ENCODE results near the gene SH2D1B.
A peak's percentile ranks its signal among the peaks of the same experiment; 100 is the strongest.

DNA sequence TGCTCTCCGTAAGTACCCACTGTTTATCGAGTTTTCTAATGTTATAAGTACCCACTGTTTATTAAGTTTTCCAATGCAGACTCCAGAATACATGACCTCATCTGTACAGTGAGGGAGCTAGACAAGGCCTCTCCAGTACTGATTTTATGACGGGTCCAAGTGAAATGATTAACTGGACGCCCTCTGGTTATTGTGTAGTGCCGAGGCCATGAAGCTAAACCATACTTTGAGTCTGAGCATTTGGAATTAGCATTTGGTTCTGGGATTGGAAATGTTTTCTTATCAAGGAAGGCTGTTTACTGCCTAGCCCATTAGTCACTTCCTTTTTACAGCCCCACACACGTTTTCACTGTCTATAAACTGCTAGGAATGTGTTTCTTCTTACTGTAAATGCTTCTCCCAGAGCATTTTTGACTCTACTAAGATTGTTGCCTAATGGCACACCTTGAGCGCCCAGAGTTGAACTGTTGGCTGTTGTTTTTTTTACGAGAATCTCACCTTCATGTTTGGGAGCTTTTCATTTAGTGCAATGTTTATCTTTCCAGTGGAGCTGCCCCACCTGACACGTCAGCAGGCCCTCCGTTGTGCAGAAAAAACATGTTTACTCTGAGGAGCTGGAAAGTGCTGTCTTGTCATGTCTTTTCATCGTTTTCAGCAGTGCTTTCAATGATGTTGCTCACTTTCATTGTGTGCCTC is 62.2 kb downstream of the SH2D1B start:
- TF ChIP-seq, protein P1, sequence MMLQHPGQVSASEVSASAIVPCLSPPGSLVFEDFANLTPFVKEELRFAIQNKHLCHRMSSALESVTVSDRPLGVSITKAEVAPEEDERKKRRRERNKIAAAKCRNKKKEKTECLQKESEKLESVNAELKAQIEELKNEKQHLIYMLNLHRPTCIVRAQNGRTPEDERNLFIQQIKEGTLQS (IDR thresholded peaks at IDR 0.05), result no peak
- TF ChIP-seq, protein P2, sequence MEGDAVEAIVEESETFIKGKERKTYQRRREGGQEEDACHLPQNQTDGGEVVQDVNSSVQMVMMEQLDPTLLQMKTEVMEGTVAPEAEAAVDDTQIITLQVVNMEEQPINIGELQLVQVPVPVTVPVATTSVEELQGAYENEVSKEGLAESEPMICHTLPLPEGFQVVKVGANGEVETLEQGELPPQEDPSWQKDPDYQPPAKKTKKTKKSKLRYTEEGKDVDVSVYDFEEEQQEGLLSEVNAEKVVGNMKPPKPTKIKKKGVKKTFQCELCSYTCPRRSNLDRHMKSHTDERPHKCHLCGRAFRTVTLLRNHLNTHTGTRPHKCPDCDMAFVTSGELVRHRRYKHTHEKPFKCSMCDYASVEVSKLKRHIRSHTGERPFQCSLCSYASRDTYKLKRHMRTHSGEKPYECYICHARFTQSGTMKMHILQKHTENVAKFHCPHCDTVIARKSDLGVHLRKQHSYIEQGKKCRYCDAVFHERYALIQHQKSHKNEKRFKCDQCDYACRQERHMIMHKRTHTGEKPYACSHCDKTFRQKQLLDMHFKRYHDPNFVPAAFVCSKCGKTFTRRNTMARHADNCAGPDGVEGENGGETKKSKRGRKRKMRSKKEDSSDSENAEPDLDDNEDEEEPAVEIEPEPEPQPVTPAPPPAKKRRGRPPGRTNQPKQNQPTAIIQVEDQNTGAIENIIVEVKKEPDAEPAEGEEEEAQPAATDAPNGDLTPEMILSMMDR (IDR thresholded peaks at IDR 0.05; ENCODE audit: low read depth, low read length, missing input control), result no peak
- TF ChIP-seq YY1 (IDR thresholded peaks at IDR 0.05) (peak; percentile 22), RAD21 (IDR thresholded peaks at IDR 0.05) (peak in 1 of 2 donors; percentile 26), GABPA (IDR thresholded peaks at IDR 0.05 in 1 of 2, conservative IDR thresholded peaks at IDR 0.05 in 1 of 2) (no peak), JUND (IDR thresholded peaks at IDR 0.05) (peak in 1 of 2 donors; percentile 39), TAF1 (conservative IDR thresholded peaks at IDR 0.05) (no peak), RXRA (IDR thresholded peaks at IDR 0.05) (peak; percentile 28 to 57), EGR1 (IDR thresholded peaks at IDR 0.05; ENCODE audit: low read depth in 2 of 2) (peak in 1 of 2 donors; percentile 37)
- TF ChIP-seq, protein P3, sequence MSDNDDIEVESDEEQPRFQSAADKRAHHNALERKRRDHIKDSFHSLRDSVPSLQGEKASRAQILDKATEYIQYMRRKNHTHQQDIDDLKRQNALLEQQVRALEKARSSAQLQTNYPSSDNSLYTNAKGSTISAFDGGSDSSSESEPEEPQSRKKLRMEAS (IDR thresholded peaks at IDR 0.05), result no peak
- TF ChIP-seq, protein P4, sequence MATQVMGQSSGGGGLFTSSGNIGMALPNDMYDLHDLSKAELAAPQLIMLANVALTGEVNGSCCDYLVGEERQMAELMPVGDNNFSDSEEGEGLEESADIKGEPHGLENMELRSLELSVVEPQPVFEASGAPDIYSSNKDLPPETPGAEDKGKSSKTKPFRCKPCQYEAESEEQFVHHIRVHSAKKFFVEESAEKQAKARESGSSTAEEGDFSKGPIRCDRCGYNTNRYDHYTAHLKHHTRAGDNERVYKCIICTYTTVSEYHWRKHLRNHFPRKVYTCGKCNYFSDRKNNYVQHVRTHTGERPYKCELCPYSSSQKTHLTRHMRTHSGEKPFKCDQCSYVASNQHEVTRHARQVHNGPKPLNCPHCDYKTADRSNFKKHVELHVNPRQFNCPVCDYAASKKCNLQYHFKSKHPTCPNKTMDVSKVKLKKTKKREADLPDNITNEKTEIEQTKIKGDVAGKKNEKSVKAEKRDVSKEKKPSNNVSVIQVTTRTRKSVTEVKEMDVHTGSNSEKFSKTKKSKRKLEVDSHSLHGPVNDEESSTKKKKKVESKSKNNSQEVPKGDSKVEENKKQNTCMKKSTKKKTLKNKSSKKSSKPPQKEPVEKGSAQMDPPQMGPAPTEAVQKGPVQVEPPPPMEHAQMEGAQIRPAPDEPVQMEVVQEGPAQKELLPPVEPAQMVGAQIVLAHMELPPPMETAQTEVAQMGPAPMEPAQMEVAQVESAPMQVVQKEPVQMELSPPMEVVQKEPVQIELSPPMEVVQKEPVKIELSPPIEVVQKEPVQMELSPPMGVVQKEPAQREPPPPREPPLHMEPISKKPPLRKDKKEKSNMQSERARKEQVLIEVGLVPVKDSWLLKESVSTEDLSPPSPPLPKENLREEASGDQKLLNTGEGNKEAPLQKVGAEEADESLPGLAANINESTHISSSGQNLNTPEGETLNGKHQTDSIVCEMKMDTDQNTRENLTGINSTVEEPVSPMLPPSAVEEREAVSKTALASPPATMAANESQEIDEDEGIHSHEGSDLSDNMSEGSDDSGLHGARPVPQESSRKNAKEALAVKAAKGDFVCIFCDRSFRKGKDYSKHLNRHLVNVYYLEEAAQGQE (IDR thresholded peaks at IDR 0.05), result no peak
- TF ChIP-seq, protein P5, sequence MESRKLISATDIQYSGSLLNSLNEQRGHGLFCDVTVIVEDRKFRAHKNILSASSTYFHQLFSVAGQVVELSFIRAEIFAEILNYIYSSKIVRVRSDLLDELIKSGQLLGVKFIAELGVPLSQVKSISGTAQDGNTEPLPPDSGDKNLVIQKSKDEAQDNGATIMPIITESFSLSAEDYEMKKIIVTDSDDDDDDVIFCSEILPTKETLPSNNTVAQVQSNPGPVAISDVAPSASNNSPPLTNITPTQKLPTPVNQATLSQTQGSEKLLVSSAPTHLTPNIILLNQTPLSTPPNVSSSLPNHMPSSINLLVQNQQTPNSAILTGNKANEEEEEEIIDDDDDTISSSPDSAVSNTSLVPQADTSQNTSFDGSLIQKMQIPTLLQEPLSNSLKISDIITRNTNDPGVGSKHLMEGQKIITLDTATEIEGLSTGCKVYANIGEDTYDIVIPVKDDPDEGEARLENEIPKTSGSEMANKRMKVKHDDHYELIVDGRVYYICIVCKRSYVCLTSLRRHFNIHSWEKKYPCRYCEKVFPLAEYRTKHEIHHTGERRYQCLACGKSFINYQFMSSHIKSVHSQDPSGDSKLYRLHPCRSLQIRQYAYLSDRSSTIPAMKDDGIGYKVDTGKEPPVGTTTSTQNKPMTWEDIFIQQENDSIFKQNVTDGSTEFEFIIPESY (IDR thresholded peaks at IDR 0.05), result no peak
